IgD-negative memory B cell (primary cell): Measurements from ENCODE around the gene SDHC. TPM values are rescaled to one million over a fixed set of nuclear protein-coding genes. Genes with fewer than 3 reads are reported as not detected.
"Not testable (repeated sequence)": the region's sequence is repeated elsewhere in the genome, so short reads cannot be mapped to it uniquely, and the experiment has no call there.

Source experiments
- H3K27ac Mint-ChIP-seq, 3 donors: one replicate each; pipeline ENCODE4 v1.8.0; 2020 to 2022; ENCODE audit warnings: mild to moderate bottlenecking in 3 of 3, mixed read lengths in 3 of 3, moderate library complexity in 1 of 3
- H3K27me3 Mint-ChIP-seq: one replicate; pipeline ENCODE4 v1.8.0; 2021; ENCODE audit warnings: mixed read lengths
- H3K36me3 Mint-ChIP-seq: one replicate; pipeline ENCODE4 v1.8.0; 2020; ENCODE audit warnings: mild to moderate bottlenecking, mixed read lengths
- H3K4me1 Mint-ChIP-seq, 3 donors: one replicate each; pipeline ENCODE4 v1.8.0; 2020 to 2022; ENCODE audit warnings: mixed read lengths in 3 of 3, mild to moderate bottlenecking in 1 of 3
- H3K4me3 Mint-ChIP-seq, 4 donors: one replicate each; pipeline ENCODE4 v1.8.0; 2020 to 2022; ENCODE audit warnings: mild to moderate bottlenecking in 4 of 4, mixed read lengths in 4 of 4, moderate library complexity in 3 of 4
- H3K9me3 Mint-ChIP-seq, 3 donors: one replicate each; pipeline ENCODE4 v1.8.0; 2020 to 2021; ENCODE audit warnings: mixed read lengths in 3 of 3, mild to moderate bottlenecking in 1 of 3
- polyA plus RNA-seq: library from polyadenylated mRNA; unstranded; fragments of 300-500 nt; fragmentation: Illumina TruSeq; gene quantifications from one replicate; pipeline ENCODE4 v1.2.3, GENCODE V29; 2021

SDHC gene
- polyA plus RNA-seq, 1 donor from 2014 or later = 173 TPM

GRCh38 chr1:161408429-161409052, 94.4 kb downstream of the SDHC start:
- Mint-ChIP-seq H3K4me1 (peaks cover 11 to 15% (median 14%) of the 10 kb centered on the region in 3 donors), H3K27me3 (peaks cover 2% of the 10 kb centered on the region), H3K36me3 (peaks cover 10% of the 10 kb centered on the region), H3K27ac (no peak overlapping the region), H3K4me3 (no peak overlapping the region), H3K9me3 (peaks cover 0 to 1% (median 0%) of the 10 kb centered on the region in 3 donors)

DNA sequence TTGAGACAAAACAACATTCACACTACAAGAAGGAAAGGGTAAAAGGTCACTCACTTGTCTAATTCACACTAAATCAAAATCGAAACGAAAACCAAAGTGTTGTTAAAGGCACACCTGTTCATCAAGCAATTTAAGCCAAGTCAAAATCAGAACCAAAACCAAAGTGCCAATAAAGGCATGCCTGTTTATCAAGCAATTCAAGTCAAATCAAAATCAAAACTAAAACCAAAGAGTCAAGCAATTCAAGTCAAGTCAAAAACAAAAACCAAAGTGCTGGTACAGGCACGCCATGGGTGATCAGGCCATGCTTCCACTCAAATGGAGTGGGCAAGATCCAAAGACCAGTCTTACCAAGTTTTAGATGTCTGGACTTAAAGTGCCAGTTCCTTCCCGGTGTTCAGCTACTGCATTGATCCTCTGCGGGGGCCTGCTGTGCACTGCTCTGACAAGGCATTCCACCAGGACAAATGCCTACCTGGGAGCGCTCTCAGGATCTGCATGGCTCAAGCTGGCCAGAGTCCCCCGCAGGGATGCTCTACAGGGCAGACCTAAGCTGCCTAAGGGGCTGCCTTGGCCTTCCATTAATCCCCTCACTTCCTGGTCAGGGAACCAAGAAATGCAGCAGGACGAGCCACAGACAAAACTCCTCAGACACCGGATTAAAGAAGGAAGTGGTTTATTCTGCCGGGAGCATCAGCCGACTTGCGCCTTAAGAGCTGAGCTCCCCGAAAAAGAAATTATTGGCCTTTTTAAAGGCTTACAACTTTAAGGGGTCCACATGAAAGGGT, 95.9 kb downstream of the SDHC start:
- peaks cover 11% of the 10 kb centered on the region for H3K36me3 Mint-ChIP-seq
- H3K4me1 Mint-ChIP-seq = peaks cover 8 to 15% (median 14%) of the 10 kb centered on the region in 3 donors
- peak overlapping the region in 2 of 3 donors; percentile 9 to 54 for H3K27ac Mint-ChIP-seq
- peak overlapping the region in 2 of 4 donors; percentile 18 to 20 for H3K4me3 Mint-ChIP-seq
- H3K9me3 Mint-ChIP-seq, H3K27me3 Mint-ChIP-seq: not testable (repeated sequence)

DNA sequence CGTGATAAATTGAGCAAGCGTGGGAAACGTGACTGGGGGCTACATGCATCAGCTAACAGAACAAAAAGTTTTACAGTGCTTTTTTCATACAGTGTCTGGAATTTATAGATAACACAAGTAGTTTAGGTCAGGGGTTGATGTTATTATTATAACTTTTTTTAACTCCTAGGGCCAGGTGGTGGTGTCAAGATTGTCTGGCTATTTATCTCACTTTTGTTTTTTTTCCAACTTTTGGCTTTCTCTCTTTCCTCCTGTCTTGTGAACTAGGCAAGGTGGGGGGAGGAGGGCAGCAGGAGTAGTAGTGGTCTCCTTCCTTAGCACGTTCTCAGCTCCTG, 96.4 kb downstream of the SDHC start:
- H3K4me1 Mint-ChIP-seq = peaks cover 8 to 14% (median 12%) of the 10 kb centered on the region in 3 donors
- H3K36me3 Mint-ChIP-seq = peaks cover 11% of the 10 kb centered on the region
- H3K27ac Mint-ChIP-seq, H3K9me3 Mint-ChIP-seq, H3K27me3 Mint-ChIP-seq: not testable (repeated sequence)
- H3K4me3 Mint-ChIP-seq = peak overlapping the region in 1 of 4 donors; percentile 82

Other genes with a start within 250 kb of the SDHC start
- gene ARHGAP30, start 244.5 kb upstream of the SDHC start, polyA plus RNA-seq = 138 TPM
- not detected for gene NECTIN4, start 224.8 kb upstream of the SDHC start, polyA plus RNA-seq
- gene KLHDC9, start 216.0 kb upstream of the SDHC start, polyA plus RNA-seq = 5.0 TPM
- 95.2 TPM for gene PFDN2, start 196.3 kb upstream of the SDHC start, polyA plus RNA-seq
- 19.7 TPM for gene NIT1, start 196.3 kb upstream of the SDHC start, polyA plus RNA-seq
- gene DEDD, start 181.7 kb upstream of the SDHC start, polyA plus RNA-seq = 39.1 TPM
- gene UFC1, start 160.4 kb upstream of the SDHC start, polyA plus RNA-seq = 122 TPM
- gene USP21, start 154.9 kb upstream of the SDHC start, polyA plus RNA-seq = 30.1 TPM
- gene PPOX, start 148.0 kb upstream of the SDHC start, polyA plus RNA-seq = 13.4 TPM
- gene B4GALT3, start 136.9 kb upstream of the SDHC start, polyA plus RNA-seq = 44.2 TPM
- not detected for gene ADAMTS4, start 115.3 kb upstream of the SDHC start, polyA plus RNA-seq
- gene NDUFS2, start 112.0 kb upstream of the SDHC start, polyA plus RNA-seq = 71.3 TPM
- 6.6 TPM for gene FCER1G, start 99.1 kb upstream of the SDHC start, polyA plus RNA-seq
- not detected for gene APOA2, start 90.8 kb upstream of the SDHC start, polyA plus RNA-seq
- gene TOMM40L, start 88.3 kb upstream of the SDHC start, polyA plus RNA-seq = 3.8 TPM
- gene NR1I3, start 76.2 kb upstream of the SDHC start, polyA plus RNA-seq = not detected
- not detected for gene PCP4L1, start 55.6 kb upstream of the SDHC start, polyA plus RNA-seq
- not detected for gene MPZ, start 4.4 kb upstream of the SDHC start, polyA plus RNA-seq
- not detected for gene CFAP126, start 53.5 kb downstream of the SDHC start, polyA plus RNA-seq
- 1.3 TPM for gene FCGR2A, start 191.1 kb downstream of the SDHC start, polyA plus RNA-seq
- 0.80 TPM for gene HSPA6, start 210.2 kb downstream of the SDHC start, polyA plus RNA-seq
- 4.4 TPM for gene FCGR3A, start 235.4 kb downstream of the SDHC start, polyA plus RNA-seq